Hematopoietic multipotent progenitor cell (in vitro differentiated cells): ENCODE data around the gene HDDC2. TPM values are rescaled to one million over a fixed set of nuclear protein-coding genes. Genes with fewer than 3 reads are reported as not detected.
"Not testable (repeated sequence)": the region's sequence is repeated elsewhere in the genome, so short reads cannot be mapped to it uniquely, and the experiment has no call there.

ENCODE experiments used
- DNase-seq, 3 donors: peaks; one replicate each; pipeline ENCODE4 v3.0.0-alpha.2; 2011 to 2015; ENCODE audit warnings: low read depth in 2 of 3, low spot score in 2 of 3
- total RNA-seq: library from RNA; depleted of rRNA; stranded (reverse); fragments of >200 nt; gene quantifications from one replicate; pipeline ENCODE4 v1.2.3, GENCODE V29; 2012

HDDC2 gene
- total RNA-seq, 1 donor, result 21.5 TPM

DNA sequence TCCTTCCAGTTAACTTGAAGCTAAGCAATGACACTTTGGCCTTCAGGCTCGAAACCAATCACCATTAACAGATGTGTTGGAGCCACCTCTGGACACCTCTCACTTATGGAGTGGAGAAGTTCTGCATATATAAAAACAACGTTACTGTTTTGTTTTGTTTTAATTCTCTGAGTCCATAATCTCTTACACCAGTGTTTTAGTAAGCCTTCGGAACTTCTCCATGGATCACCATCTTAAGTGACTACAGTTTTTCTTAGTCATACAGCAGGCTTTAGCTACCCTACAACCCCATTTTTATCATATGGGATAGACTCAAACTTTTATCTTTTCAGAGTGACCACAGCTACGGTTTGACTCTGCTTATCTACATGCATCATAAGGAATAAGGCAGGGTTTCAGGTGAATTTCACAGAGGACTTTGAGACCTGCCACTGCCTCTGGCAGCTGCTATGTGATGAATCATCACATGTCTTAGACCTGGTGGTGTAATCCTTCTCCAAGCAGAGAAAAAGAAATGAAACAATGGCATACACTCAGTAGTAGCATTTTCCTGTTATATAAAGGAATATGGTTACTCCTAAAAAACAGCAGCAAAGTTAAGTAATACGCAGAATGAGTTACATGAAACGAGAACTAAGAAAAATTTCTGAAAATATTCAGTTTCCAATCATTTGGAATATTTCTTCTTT is 5.5 kb upstream of the HDDC2 start:
- no peak for DNase-seq

DNA sequence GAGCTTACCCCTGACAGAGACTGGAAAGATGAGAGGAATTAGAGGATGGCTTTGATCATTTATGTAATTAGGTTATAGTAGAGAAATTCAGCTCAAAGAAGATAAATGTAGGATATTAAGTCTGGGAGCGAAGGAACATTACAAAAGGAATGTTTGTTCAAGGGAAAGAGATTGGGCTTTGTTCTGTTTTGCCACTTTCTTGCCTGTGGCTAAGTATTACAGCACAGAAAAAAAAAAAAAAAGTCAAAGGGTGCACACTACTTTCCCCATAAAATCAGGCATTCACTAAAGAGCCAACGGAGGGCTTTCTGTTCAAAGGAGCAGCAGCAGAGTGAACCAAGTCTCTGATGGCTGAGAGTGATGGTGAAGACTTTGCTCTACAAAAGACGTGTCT is 5.0 kb upstream of the HDDC2 start:
- no peak for DNase-seq

DNA sequence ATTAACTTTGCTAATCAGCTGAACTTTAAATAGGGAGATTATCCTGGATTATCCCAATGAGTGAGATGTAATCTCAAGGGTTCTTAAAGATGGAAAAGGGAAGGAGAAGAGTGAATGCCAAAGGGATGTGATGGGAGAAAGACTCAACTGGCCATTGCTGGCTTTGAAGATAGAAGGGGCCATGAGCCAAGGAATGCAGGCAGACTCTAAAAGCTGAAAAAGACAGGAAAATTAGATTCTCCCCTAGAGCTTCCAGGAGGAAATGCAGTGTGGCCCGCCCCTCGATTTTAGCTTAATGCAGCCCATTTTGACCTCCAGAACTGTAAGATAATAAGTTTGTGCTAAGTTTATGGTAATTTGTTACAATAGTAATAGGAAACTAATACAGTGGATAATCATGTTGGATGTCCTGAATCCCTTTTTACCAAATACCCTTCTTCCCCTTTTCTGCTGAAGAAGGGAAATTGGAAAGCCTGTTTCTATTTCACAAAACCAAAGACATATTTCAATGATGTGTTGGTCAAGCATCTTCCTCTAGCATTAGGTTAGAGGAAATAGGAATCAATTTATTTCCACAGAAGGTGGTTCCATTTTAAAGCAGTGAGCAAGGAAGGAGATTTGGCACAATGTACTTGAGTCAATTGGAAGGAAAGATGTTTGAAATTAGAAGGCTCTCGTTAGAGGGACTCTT is 3.3 kb upstream of the HDDC2 start:
- DNase-seq, result no peak

DNA sequence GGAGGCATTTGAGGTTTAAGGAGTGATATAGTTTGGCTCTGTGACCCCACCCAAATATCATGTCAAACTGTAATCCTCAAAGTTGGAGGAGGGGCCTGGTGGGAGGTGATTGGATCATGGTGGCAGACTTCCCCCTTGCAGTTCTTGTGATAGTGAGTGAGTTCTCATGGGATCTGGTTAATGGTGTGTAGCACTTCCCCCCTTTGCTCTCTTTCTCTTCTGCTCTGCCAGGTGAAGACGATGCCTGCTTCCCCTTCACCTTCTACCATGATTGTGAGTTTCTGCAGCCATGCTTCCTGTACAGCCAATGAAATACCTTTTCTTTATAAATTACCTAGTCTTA is 1.7 kb upstream of the HDDC2 start:
- DNase-seq, result no peak

DNA sequence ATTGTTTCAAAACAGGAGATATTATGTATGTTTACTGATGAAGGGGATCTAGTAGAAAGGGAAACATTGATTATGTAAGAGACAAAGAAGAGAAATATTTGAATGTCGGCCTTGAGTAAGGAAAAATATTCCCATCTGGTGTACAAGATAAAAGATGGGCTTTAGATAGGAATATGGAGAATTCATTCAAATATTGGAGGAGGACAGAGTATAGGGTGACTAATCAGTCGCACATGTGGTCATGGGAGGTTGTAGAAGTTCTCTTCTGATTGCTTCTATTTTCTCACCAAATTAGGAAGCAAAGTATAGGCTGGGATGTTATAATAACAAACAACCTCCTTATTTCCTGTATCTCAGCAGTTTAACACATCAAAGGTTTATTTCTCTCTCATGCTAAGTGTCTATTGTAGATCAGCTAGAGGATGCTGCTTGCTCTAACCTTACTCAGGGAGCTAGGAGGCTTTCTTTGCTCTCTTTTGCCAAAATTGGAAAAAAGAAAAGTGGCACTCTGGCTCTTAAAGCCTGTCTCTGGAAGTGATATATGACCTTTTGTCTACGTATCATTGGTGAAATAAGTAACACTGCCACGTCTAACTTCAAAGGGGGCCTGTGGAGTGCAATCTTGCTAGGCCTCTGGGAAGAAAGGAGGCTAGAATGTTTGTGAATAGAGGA is 1.2 kb upstream of the HDDC2 start:
- no peak for DNase-seq

DNA sequence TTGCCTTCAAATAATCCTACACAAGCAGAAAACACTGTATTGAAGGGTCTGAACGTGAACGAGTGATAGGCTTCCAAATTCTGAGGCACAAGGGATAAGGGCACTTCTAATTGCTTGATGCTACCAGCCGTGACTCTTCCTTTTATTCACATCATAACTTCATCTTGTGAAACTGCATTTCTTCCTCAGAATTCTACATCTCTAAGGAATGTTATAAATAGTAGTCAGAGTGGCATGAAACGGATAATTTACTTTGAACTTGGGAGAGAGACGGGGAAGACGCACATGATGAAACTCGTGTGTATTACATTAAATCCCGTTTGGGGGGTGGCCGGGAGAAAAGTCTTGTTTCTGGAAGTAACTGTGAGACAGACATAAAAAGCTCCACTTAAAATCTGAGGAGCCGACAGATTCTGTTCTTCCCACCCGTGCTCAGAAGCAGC is 754 bp downstream of the HDDC2 start:
- no peak for DNase-seq

DNA sequence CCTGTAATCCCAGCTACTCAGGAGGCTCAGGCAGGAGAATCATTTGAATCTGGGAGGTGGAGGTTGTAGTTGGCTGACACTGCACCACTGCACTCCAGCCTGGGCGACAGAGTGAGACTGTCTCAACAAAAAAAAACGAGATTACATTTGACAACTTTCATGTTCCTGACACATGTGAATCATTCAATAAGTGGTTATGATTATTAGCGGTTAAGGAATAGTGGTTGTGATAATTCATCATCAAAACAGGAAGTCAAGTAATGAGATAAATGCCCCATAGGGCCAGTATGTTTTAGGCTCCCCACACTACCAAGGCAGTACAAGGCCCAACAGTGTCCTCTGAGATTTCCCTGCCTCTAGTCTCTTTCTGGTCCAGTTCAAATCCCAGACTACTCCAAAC is 2.5 kb downstream of the HDDC2 start:
- DNase-seq, result no peak

DNA sequence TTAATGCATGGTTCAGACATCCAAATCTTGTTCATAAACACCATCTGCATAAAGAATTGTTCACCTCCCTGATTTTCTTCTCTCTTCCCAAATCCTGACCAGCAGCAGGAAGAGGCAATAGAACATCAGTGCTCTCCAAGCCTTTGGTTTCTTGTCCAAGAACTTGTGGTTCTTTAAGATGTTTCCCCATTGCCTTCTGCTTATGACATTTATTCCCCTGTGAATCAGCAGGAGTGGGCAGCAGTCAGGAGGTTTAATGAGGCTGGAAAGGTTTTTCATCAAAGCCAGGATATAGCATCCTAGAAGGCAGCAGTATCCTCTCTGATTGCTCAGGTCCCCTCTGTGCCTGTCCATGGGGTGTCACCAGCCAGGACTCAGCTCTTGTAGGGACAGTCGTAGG is 5.3 kb downstream of the HDDC2 start:
- no peak for DNase-seq

DNA sequence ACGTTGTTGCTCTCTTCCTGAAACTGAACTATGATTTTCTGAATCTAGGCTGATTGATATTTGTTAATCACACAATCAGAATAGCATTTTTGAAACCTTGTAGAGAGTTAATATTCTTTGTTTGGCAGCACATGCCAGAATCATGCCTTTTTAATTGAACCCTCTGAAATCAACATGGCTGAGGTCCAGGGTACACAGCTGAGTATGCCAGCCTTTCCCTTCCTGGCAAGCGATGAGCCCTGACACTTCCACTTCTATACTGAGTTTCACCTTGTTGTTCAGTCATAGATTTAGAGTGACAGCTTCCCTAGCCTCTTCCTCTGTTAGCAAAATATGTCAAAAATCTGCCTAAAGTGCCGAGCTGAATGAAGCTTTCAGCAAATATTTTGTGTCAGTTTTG is 6.8 kb downstream of the HDDC2 start:
- no peak for DNase-seq

DNA sequence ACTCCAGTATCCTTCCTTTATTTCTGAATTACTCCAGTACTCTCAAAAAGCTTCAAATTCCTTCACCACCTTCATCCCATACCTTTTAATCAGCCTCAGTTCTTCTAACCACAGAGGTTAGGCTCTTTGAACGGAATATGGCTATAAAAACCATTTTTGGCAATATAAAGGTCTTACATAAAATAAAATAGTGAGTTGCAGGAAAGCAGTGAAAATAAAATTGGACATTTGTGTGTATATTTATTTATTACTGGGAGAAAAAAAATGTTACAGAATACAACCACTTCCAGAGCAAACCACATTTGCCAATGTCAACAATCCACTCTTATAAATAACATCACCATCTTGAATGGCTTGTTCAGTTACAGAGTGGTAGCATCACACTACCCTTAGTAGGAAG is 7.7 kb downstream of the HDDC2 start:
- DNase-seq, result no peak

DNA sequence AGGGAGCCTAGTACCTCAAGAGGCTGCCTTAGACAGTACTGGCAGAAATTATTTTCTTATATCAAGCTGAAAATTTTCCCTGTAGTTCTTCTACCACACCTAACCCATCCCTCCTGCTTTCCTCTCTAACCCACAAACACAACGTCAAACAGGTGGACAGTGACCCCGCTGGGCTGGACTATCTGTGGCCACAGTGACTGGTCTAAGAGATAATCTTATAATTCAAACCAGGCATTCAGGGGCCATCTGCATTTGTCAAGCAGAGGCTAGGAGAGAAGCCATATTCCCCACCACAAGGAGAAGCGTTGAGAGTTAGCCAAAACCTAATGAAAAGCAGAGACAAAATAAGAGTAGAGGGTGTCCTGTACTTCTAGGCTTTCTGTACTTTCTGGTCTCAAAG is 8.2 kb downstream of the HDDC2 start:
- DNase-seq, result no peak

DNA sequence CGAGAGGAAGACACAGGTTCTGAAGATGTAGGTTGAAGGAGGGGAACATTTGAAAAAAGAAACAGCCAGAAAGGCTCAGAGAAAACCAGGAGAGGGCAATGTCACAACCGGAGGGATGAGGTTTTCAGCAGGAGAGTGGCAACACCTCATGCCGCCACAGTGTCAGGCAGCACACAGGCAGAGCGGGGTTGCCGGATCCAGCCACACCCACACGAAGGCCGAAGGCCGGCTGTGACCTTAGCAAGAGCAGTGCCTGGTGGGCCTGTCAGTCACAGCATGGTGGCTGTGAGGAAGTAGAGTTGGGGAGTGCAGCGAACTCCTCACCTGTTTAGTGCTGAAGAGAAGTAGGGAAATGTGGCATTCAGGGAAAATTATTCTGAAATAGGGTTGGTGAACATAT is 14.0 kb downstream of the HDDC2 start:
- no peak for DNase-seq

DNA sequence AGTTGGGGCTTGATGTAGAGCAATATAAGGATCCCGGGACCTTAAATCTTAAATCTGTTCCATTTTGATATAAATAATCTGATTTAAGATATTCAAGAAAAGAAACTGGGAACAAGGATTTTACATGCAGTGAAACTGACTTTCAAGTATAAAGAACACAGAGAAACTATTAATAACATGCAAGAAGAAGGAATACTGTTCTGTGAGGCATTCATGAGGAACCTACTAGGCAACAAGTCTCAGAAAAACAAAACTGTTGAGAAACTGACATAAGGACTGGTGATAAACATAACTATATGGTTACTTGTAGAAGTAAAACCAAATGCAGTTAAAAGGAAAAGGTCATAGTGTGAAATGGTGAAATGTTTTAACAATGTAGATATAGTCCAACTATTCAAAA is 15.8 kb downstream of the HDDC2 start:
- DNase-seq, result no peak

DNA sequence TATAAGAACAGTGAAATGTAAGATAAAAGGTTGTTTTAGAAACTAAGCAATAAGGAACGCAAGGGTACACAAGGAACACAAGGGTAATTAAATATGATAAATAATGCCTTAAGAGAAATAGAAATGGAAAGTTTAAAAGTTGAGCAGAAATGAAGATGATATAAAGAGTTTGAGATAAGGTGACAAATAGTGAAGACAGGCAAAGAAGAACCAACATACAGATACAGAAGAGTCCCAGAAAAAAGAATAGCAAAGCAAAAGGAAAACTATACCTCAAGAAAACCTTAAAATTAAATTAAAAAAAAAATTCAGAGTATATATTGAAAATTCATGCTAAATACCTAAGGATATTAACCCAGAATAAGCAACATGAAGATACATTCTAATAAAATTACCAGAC is 16.4 kb downstream of the HDDC2 start:
- DNase-seq, result peak in 1 of 3 donors; percentile 17

DNA sequence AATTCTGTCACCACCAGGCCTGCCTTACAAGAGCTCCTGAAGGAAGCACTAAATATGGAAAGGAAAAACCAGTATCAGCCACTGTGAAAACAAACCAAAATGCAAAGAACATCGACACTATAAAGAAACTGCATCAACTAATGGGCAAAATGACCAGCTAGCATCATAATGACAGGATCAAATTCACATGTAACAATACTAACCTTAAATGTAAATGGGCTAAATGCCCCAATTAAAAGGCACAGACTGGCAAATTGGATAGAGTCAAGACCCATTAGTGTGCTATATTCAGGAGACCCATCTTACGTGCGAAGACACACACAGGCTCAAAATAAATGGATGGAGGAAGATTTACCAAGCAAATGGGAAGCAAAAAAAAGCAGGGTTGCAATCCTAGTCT is 19.3 kb downstream of the HDDC2 start:
- not testable (repeated sequence) for DNase-seq

DNA sequence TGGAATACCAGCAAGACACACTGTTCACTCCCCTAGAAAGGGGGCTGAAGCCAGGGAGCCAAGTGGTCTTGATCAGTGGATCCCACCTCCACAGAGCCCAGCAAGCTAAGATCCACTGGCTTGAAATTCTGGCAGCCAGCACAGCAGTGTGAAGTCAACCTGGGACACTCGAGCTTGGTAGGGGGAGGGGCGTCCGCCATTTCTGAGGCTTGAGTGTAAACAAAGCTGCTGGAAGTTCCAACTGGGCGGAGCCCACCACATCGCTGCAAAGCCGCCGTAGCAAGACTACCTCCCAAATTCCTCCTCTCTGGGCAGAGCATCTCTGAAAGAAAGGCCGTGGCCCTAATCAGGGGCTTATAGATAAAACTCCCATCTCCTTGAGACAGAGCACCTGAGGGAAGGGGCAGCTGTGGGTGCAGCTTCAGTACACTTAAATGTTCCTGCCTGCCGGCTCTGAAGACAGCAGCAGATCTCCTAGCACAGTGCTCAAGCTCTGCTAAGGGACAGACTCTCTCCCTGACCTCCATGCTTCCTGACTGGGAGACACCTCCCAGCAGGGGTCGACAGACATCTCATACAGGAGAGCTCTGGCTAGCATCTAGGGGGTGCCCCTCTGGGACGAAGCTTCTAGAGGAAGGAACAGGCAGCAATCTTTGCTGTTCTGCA is 21.3 kb downstream of the HDDC2 start:
- not testable (repeated sequence) for DNase-seq

DNA sequence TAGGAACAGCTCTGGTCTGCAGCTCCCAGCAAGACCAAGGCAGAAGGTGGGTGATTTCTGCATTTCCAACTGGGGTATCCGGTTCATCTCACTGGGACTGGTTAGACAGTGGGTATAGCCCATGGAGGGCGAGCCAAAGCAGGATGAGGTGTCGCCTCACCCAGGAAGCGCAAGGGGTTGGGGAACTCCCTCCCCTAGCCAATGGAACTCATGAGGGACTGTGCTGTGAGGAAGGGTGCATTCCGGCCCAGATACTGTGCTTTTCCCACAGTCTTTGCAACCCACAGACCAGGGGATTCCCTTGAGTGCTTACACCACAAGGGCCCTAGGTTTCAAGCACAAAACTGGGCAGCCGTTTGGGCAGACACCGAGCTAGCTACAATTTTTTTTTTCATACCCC is 21.8 kb downstream of the HDDC2 start:
- no peak for DNase-seq

DNA sequence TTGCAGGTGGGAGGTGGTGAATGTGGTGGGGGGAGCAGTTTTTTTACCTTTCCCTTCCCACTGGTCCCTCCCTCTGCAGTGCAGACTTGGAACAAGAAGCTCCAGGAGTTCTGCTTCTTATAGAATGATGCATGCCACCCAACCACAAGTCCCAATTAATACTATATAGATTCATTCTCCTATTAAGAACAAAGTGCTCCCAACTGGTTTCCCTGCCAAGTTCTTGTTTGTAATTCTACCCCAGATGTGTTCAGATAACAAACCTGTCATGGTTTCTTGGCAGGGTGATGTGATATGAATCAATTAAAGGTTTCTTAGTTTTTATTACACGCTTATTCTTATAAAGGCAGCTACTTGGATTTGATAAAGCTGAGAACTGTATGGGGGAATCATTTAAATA is 23.9 kb downstream of the HDDC2 start:
- DNase-seq, result no peak

DNA sequence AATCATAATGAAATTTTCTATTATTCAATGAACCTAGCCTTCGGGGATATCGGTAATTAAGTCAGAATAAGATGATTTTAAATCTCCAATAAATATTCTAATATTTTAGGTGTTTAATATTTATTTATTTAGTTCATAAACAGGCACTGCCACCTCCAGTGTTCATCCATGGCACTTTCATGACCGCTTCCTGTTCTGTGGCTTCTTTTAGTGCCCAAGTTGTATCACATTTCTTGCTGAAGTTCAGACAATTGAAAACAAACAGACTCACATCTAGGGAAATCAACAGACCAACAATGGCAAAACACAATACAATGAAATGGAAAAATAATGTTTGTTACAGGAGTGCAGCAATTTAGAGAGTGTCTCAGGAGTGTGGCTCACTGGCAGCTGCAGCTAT is 26.0 kb downstream of the HDDC2 start:
- DNase-seq, result no peak

DNA sequence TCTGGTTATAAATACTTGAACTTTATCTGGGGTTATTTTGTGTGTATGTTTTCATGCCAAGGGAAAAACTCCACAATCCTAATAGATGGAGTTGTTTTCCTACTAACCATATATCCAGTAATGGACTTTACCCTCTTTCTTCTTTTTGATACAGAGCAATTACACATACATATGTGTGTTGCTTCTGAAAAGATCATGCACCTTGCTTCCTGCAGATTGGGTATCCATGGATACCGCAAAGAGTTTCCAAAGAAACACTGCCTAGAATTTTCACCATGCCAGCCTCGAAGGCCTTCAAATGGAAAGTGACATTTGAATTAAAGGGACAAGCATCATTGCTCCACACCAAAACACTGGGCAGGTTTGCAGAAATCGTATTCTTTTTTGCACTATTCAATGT is 26.8 kb downstream of the HDDC2 start:
- DNase-seq, result no peak

DNA sequence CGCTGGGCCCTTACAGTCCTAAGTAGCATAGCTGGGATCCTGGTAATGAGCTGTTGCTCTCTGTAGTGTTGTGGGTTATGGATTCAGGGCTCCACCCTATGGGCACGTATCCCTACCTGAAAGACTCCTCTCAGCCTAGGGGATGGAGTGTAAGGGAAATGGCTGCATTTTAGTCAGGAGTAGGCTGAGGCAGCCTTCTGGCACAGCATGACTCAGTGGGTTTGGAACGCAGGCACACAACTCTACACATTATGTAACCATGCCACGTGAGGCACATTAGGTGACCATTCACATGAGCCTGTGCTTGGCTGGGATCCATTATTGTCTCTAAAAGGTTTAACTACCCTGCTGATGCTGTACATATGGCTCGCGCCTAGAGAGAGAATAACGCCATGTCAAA is 27.8 kb downstream of the HDDC2 start:
- no peak for DNase-seq

DNA sequence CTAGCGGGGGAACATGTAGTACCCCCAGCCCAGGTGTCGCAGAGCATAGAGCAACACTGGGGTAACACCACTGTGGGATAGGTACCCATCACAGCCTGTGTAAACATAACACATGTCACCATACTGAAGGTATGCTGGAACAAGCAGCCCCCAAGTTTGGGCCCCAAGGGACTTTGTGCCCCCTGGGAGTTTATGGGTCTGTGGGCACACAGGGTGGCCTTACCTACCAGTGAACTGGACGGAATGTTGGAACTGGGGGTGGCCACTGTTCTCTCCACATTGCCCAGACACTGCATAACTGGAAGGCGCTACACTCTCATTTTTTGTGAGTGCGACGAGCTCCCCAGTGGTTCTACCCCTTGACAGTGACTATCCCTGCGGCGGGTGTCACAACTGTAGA is 28.5 kb downstream of the HDDC2 start:
- DNase-seq, result no peak
